D721Med (cell line): ENCODE data around the gene MTF1.

Experiments used
- DNase-seq: peaks from one replicate; pipeline ENCODE4 v3.0.0; 2011; ENCODE audit warnings: low spot score; ENCODE audit not compliant: insufficient read length
- FAIRE-seq: peaks from 2 replicates; lab custom pipeline; 2011; peaks lifted over from hg19 to GRCh38; lab: Jason Lieb, UNC
- TF ChIP-seq, protein P1 (sequence below): IDR thresholded peaks from 2 replicates; pipeline ENCODE4 v1.5.1; 2012; ENCODE audit warnings: mild to moderate bottlenecking, control low read depth; ENCODE audit not compliant: insufficient read depth; ENCODE audit errors: missing control alignments

MTF1 gene

DNA sequence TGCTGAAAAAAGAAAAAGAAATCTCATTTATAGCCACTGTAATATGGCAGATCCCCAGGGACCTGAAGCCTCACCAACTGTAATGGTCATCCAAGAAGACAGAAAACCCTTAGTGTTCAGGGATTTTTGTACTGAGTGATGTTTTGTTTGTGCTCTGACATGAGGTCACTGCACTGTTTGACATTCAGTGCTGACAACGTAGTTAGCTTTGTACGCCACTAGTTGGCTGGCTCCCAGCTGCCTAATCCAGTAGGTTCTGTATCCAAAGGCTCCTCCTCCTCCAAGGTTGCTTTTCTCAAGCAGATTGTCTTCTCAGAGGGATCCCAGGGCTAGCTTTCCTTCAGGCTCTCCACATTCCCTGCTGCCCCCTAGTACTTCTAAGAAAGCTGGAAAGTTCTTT is 41.9 kb downstream of the MTF1 start:
- TF ChIP-seq, protein P1, sequence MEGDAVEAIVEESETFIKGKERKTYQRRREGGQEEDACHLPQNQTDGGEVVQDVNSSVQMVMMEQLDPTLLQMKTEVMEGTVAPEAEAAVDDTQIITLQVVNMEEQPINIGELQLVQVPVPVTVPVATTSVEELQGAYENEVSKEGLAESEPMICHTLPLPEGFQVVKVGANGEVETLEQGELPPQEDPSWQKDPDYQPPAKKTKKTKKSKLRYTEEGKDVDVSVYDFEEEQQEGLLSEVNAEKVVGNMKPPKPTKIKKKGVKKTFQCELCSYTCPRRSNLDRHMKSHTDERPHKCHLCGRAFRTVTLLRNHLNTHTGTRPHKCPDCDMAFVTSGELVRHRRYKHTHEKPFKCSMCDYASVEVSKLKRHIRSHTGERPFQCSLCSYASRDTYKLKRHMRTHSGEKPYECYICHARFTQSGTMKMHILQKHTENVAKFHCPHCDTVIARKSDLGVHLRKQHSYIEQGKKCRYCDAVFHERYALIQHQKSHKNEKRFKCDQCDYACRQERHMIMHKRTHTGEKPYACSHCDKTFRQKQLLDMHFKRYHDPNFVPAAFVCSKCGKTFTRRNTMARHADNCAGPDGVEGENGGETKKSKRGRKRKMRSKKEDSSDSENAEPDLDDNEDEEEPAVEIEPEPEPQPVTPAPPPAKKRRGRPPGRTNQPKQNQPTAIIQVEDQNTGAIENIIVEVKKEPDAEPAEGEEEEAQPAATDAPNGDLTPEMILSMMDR = no peak
- DNase-seq = no peak
- FAIRE-seq = no peak

DNA sequence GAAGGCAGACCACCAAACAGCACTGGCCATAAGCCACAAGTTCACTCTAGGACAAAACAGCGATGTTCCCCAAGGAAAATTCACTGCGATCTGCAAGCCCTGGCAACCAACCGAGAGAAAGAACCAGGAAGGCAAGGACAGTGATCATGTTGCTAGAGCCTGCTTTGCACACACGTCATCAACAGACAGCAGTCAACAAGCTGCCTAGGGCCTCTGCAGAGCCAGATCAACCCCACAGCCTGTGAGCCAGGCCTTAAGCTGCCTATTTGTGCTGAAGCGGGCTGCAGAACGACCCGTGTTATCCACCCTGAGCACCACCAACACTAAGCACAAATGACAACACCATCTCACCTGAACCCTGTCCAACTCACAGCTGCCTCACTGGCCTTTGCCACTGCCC is 45.1 kb downstream of the MTF1 start:
- no peak for FAIRE-seq
- TF ChIP-seq, protein P1 = no peak
- DNase-seq = no peak

DNA sequence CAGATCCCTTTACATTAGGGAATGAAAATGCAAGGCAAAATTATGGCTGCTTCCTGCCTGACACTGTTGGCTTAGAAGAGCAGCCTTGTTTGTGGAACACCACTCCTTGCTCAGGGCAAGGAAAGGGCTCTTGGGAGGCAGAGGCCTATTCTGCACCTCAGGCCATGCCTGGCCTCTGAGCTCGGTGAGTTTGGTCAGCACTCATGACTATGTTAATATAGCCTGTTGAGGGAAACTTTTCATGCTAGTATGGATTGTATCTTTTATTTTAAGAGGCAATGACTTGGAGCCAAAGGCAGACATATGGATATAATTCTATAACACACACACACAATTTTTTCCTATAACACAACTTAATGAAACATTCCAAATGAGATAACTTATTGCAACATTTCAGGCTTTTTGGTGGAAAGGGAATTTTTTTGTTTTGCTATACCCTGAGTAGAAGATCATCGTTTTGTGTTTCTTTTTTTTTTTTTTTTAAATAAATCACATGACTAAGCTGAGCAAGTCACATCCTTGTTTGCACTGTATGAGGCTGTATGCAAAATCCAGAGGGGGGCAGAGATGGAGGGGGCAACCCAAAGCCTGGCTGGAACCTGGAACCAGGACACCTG is 45.8 kb downstream of the MTF1 start:
- TF ChIP-seq, protein P1 = no peak
- DNase-seq = no peak
- FAIRE-seq = no peak

DNA sequence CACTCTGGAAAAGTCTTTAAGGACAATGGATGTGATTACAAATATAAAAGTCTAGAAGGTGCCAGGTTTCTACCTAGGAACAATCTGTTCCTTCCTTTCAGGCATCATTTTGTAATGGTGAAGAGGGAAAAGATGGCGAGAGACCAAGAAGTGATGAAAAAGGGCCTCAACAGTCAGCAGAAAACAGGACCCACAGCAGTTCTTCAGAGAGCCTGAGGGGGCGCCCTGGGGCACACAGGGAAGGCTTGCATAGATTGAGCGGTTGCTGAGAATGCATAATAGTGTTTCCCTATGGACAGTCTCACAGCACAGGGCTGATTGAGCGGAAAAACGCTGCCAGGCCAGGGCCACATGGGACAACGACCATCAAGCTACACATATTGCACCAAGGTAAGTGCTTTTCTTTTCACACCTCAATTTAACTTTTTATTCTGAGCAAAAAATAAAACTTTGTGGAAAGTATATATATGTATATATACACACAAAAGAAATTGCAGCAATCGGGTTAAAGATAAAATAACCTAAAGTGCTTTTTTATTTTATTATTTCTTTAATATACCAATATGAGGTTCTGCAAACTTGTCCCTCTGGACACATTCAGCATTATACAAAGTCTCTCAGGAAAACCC is 48.3 kb downstream of the MTF1 start:
- no peak for FAIRE-seq
- TF ChIP-seq, protein P1 = peak; percentile 81
- DNase-seq = no peak

DNA sequence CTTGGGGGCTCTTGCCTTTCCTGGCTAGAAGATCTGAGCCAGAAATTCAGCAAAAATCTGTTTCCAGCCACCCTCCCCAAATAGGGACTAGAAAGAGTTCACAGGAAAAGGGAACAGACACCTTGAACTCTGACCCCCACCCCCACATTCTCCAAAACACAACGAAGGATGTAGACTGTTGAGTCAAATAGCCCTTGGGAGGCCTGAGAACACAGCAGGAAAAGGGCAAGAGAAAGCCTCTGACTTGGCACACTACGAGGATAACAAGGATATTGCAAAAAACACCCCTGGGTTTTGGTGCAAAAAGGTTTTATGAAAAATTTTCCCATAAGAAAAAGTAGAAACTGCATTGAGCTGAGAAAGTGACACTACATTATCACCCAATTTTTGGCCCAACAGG is 49.5 kb downstream of the MTF1 start:
- TF ChIP-seq, protein P1 = no peak
- FAIRE-seq = no peak
- no peak for DNase-seq

DNA sequence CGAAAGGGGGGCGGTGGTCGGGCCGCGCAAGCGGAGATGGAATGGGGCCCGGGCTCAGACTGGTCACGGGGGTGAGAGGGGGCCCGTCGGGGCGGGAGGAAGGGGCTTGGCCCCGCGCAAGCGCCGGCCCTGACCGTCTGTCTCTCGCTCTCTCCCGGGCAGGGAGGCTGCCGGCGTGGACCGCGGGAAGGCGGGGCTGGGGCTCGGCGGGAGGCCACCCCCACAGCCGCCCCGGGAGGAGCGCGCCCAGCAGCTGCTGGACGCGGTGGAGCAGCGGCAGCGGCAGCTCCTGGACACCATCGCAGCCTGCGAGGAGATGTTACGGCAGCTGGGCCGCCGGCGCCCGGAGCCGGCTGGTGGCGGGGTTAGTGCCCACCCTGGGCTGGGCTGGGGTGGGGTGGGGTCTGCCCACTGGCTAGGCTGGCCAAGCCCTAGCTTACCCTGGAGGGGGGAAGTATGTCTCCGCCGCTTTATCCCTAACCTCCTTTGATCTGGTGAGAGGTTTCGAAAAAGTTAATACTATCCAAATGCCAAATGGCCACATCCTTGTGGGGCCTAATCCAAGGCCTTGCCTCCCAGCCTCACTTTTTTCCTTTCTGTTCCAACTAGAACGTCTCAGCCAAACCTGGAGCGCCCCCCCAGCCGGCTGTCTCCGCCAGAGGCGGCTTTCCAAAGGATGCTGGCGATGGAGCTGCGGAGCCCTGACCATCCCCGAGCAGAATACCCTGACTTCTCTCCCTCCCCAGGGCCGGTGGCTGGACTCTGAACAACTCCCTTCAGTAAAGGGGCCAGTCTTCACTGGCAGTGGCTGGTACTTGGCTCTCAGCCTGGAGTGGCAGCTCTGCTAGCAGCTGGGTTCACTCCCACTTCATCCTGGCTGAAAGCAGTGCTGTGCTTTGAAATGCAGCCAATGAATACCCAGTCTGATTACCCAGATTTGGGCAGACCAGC is 50.7 kb downstream of the MTF1 start:
- DNase-seq (peak; percentile 77), FAIRE-seq (no peak)
- TF ChIP-seq, protein P1 = no peak
